ENCODE measurements around the gene BZW2. TPM values are rescaled to one million over a fixed set of nuclear protein-coding genes. Genes with fewer than 3 reads are reported as not detected.

The BZW2 gene
- total RNA-seq, 1 donor from 2014 or later: 61.4 TPM

DNA sequence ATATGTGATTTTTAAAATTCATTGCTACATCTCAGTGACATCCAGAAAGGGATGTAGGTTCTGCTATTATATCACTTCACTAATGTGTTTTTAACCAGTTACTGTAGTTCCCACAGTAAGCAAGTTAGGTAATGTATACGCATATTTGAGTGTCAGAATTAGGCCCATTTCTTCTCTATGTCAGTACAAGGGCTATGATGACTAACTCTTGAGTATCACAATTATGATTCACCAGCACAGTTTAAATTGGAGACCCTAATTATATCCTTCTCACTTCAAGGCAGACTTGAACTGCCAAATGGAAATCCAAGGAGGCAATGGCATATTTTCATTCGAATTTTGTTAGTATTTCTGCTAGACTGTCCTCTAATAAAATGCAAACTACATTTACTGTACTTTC, 23.6 kb downstream of the BZW2 start:
- intact Hi-C loops (cut with DNase I): no loop called here

DNA sequence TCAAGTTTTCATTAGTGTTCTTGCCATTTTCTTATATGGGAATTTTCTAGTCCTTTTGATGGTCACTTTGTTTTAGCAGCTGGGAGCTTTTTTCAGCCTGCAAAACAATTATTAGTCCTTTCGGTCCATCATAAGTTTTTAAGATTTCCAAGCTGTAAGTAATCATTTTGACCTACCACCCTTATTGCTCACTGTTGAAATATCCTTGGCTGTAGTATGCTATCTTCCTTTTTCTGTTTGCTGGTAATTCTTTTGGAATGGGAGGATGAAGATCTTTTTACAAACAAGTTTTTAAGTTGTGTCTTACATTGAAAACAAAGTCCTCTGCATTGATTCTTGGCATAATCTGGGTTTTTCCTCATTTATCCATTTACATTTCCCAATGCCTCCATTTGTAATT, 24.0 kb downstream of the BZW2 start:
- Histone ChIP-seq H3K4me3 (no peak overlapping the region), H3K9me3 (no peaks in the 10 kb centered on the region), H3K27ac (peak overlapping the region; percentile 64), H3K4me1 (peaks cover 44% of the 10 kb centered on the region), H3K36me3 (peaks cover 0 to 7% of the 10 kb centered on the region in 2 donors), H3K27me3 (no peaks in the 10 kb centered on the region)
- intact Hi-C loops (cut with DNase I): no loop called here
- TF ChIP-seq POLR2AphosphoS5 (IDR thresholded peaks at IDR 0.05; ENCODE audit: insufficient read depth in 1 of 2, low read depth in 1 of 2) (no peak), POLR2A (IDR thresholded peaks at IDR 0.05) (no peak)
- TF ChIP-seq, protein P1, sequence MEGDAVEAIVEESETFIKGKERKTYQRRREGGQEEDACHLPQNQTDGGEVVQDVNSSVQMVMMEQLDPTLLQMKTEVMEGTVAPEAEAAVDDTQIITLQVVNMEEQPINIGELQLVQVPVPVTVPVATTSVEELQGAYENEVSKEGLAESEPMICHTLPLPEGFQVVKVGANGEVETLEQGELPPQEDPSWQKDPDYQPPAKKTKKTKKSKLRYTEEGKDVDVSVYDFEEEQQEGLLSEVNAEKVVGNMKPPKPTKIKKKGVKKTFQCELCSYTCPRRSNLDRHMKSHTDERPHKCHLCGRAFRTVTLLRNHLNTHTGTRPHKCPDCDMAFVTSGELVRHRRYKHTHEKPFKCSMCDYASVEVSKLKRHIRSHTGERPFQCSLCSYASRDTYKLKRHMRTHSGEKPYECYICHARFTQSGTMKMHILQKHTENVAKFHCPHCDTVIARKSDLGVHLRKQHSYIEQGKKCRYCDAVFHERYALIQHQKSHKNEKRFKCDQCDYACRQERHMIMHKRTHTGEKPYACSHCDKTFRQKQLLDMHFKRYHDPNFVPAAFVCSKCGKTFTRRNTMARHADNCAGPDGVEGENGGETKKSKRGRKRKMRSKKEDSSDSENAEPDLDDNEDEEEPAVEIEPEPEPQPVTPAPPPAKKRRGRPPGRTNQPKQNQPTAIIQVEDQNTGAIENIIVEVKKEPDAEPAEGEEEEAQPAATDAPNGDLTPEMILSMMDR (IDR thresholded peaks at IDR 0.05): no peak
- no peak for DNase-seq (ENCODE audit: extremely low spot score in 2 of 2)

More for the DNA sequence above, 23.6 kb downstream of the BZW2 start:
- Histone ChIP-seq H3K9me3 (no peaks in the 10 kb centered on the region), H3K4me1 (peaks cover 44% of the 10 kb centered on the region), H3K4me3 (no peak overlapping the region), H3K27ac (peak overlapping the region; percentile 64), H3K36me3 (peaks cover 0 to 6% of the 10 kb centered on the region in 2 donors), H3K27me3 (no peaks in the 10 kb centered on the region)
- TF ChIP-seq POLR2A (IDR thresholded peaks at IDR 0.05) (no peak), POLR2AphosphoS5 (IDR thresholded peaks at IDR 0.05; ENCODE audit: insufficient read depth in 1 of 2, low read depth in 1 of 2) (no peak)
- TF ChIP-seq, protein P1 (IDR thresholded peaks at IDR 0.05): no peak
- no peak for DNase-seq (ENCODE audit: extremely low spot score in 2 of 2)

DNA sequence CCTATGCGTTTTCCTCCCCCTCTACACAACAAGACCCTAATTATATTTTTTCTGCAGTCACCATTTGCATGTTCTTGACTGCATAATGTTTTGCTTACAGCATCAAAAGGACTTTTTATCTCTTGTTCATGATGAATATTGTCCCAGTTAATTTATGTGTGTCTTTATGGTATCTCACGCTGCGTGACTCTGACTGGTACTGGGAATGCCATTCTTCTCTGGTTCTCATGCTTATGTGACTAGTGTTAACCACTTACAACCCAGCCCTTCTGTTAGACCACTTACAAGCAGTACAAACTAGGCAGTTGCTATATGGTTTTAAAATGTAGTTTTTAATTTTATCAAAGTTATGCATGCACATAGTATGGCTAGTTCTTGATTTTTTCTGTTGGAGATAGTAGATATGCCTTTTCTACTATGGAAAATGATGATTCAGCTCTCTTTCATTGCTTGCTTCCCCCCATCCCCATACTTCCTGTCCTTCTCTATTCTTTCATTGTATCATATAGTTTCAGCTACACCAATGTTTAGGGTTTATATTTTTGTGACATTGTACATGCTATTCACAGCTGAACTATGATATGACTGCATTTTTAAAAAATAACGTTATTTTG, 24.9 kb downstream of the BZW2 start:
- H3K4me3 ChIP-seq: no peak overlapping the region
- H3K36me3 ChIP-seq: peaks cover 0 to 7% of the 10 kb centered on the region in 2 donors
- intact Hi-C loops (cut with DNase I): no loop called here
- peaks cover 44% of the 10 kb centered on the region for H3K4me1 ChIP-seq
- no peaks in the 10 kb centered on the region for H3K27me3 ChIP-seq
- DNase-seq (ENCODE audit: extremely low spot score in 2 of 2): no peak
- peak overlapping the region; percentile 3 for H3K27ac ChIP-seq
- TF ChIP-seq, protein P1 (IDR thresholded peaks at IDR 0.05): no peak
- TF ChIP-seq POLR2AphosphoS5 (IDR thresholded peaks at IDR 0.05; ENCODE audit: insufficient read depth in 1 of 2, low read depth in 1 of 2): no peak
- no peak for TF ChIP-seq POLR2A (IDR thresholded peaks at IDR 0.05)
- H3K9me3 ChIP-seq: no peaks in the 10 kb centered on the region

DNA sequence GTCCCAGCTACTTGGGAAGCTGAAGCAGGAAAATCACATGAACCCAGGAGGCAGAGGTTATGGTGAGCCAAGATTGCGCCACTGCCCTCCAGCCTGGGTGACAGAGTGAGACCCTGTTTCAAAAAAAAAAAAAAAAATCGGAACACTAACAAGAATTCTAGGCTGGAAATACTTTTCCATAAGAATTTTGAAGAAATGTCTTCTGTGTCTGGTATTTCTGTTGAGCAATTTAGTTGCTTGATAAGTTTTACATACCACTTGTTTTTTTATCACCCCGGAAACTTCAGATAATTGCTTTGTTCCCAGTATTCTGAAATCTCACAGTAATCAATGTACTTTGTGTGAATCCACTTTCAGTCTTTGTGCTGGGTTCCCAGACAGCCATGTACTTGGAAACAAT, 25.8 kb downstream of the BZW2 start:
- peaks cover 44% of the 10 kb centered on the region for H3K4me1 ChIP-seq

DNA sequence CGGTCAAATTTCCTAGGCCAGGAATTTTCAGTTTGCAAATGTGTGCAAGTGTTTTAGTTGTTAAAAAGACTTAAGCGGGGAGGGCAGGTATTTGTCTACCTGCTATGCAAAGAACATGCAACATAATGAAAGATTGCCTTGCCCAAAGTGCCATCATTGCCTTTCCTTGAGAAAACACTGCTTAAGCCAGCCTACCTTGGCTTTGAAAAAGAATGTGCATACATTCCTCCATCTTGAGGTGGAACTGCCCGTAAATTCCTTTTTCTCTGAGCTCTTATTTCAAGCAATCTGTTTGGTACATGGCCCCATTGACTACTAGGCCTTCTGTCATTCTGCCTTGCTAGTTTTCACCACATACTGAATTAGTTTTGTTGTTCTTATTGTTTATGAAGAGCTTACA, 29.3 kb downstream of the BZW2 start:
- Histone ChIP-seq H3K36me3 (peaks cover 0 to 7% of the 10 kb centered on the region in 2 donors), H3K9me3 (no peaks in the 10 kb centered on the region), H3K4me3 (no peak overlapping the region), H3K27ac (no peak overlapping the region), H3K27me3 (no peaks in the 10 kb centered on the region), H3K4me1 (peaks cover 24% of the 10 kb centered on the region)
- intact Hi-C loops (cut with DNase I): no loop called here
- DNase-seq (ENCODE audit: extremely low spot score in 2 of 2): no peak
- TF ChIP-seq POLR2A (IDR thresholded peaks at IDR 0.05) (no peak), POLR2AphosphoS5 (IDR thresholded peaks at IDR 0.05; ENCODE audit: insufficient read depth in 1 of 2, low read depth in 1 of 2) (no peak)
- TF ChIP-seq, protein P1 (IDR thresholded peaks at IDR 0.05): no peak

More for the DNA sequence above, 25.8 kb downstream of the BZW2 start:
- H3K4me3 ChIP-seq: no peak overlapping the region
- no peaks in the 10 kb centered on the region for H3K9me3 ChIP-seq
- H3K36me3 ChIP-seq: peaks cover 0 to 7% of the 10 kb centered on the region in 2 donors
- H3K27ac ChIP-seq: no peak overlapping the region
- no peak for DNase-seq (ENCODE audit: extremely low spot score in 2 of 2)
- TF ChIP-seq POLR2AphosphoS5 (IDR thresholded peaks at IDR 0.05; ENCODE audit: insufficient read depth in 1 of 2, low read depth in 1 of 2) (no peak), POLR2A (IDR thresholded peaks at IDR 0.05) (no peak)
- TF ChIP-seq, protein P1 (IDR thresholded peaks at IDR 0.05): no peak
- H3K27me3 ChIP-seq: no peaks in the 10 kb centered on the region
- intact Hi-C loops (cut with DNase I): no loop called here

All from vagina (tissue), 2 donors.